HCT116 (cell line): ENCODE results near the gene PIP4K2A. TPM values are rescaled to one million over a fixed set of nuclear protein-coding genes. Genes with fewer than 3 reads are reported as not detected.
A peak's percentile ranks its signal among the peaks of the same experiment; 100 is the strongest.

Experiments
- ATAC-seq: fragments of 200-7000 bp; cut with Tn5 transposase; 2 replicates; pipeline ENCODE4 v1.9.1; 2020; ENCODE audit warnings: mild to moderate bottlenecking, moderate library complexity
- BruUV-seq: library from RNA; stranded (reverse); fragments of 400-500 nt; replicated peaks from 2 replicates; lab custom pipeline; 2021; lab: Mats Ljungman, UMichigan
- CTCF ChIA-PET: fragments of 300-600 bp; sonication (Branson Sonifier 250); formaldehyde crosslinking; loops from one replicate; lab custom pipeline; 2021; ENCODE audit warnings: antibody characterized with exemption; lab: Charles Lee
- POLR2A ChIA-PET: fragments of 300-600, 350-600 bp; sonication (Branson Sonifier 250); formaldehyde crosslinking; loops from one replicate; lab custom pipeline; 2021; ENCODE audit warnings: antibody characterized with exemption; lab: Charles Lee
- RAD21 ChIA-PET, 2 experiments: fragments of 300-600 bp; sonication (Branson Sonifier 250); formaldehyde crosslinking; loops; one replicate each; lab custom pipeline; 2023; ENCODE audit warnings: low total read pairs in 2 of 2; ENCODE audit not compliant: uncharacterized antibody in 2 of 2, unreplicated experiment in 2 of 2, low non-redundant PET in 1 of 2; lab: Charles Lee
- DNase-seq: peaks from one replicate; pipeline ENCODE4 v3.0.0-alpha.2; 2010; ENCODE audit warnings: low read depth, low spot score
- H2AFZ ChIP-seq: fragments of 200-600 bp; shearing (Covaris generic), sonication (generic); 2 replicates; pipeline ENCODE4 v1.6.1; 2017; ENCODE audit warnings: low read depth, mixed run types, mixed read lengths, antibody characterized with exemption, low read length; ENCODE audit not compliant: poor library complexity, severe bottlenecking
- H3K27ac ChIP-seq: 2 replicates; pipeline ENCODE4 v1.5.1; 2012; ENCODE audit warnings: low read depth, low read length
- H3K27me3 ChIP-seq: fragments of 200-600 bp; sonication (generic); 2 replicates; pipeline ENCODE4 v1.6.1; 2016; ENCODE audit warnings: mixed run types, low read length, mixed read lengths; ENCODE audit not compliant: insufficient read depth
- H3K36me3 ChIP-seq, 2 experiments: fragments of 200-500 bp in 1 of 2; fragments of 200-600 bp in 1 of 2; sonication (Bioruptor generic) in 1 of 2; sonication (generic) in 1 of 2; 2 replicates each; pipeline versions ENCODE4 v1.5.1 to v1.6.1; 2014 to 2016; ENCODE audit warnings: low read length in 2 of 2, inconsistent platforms in 1 of 2, mixed read lengths in 1 of 2, mixed run types in 1 of 2; ENCODE audit not compliant: insufficient read depth in 2 of 2, control insufficient read depth in 1 of 2
- H3K4me1 ChIP-seq, 2 experiments: fragments of 200-600 bp in 1 of 2; sonication (generic) in 1 of 2; 2 replicates each; pipeline versions ENCODE4 v1.5.1 to v1.6.1; 2012 to 2017; ENCODE audit warnings: low read length in 2 of 2, inconsistent platforms in 1 of 2, mild to moderate bottlenecking in 1 of 2, mixed read lengths in 1 of 2, mixed run types in 1 of 2, moderate library complexity in 1 of 2; ENCODE audit not compliant: insufficient read depth in 2 of 2, control insufficient read depth in 1 of 2
- H3K4me2 ChIP-seq: fragments of 200-600 bp; sonication (generic); 2 replicates; pipeline ENCODE4 v1.6.1; 2017; ENCODE audit warnings: mixed run types, low read length, mixed read lengths
- H3K4me3 ChIP-seq, 2 experiments: fragments of 200-600 bp in 1 of 2; sonication (generic) in 1 of 2; replicated peaks in 1 of 2; 2 replicates each; pipeline ENCODE4 v1.5.1; 2011 to 2016; ENCODE audit warnings: low read length in 2 of 2, control low read depth in 1 of 2, low read depth in 1 of 2, mild to moderate bottlenecking in 1 of 2, mixed read lengths in 1 of 2, mixed run types in 1 of 2
- H3K79me2 ChIP-seq: fragments of 200-600 bp; sonication (generic); 2 replicates; pipeline ENCODE4 v1.6.1; 2017; ENCODE audit warnings: mild to moderate bottlenecking, mixed run types, low read length, moderate library complexity, mixed read lengths; ENCODE audit not compliant: insufficient read depth
- H3K9ac ChIP-seq: fragments of 200-600 bp; sonication (generic); 2 replicates; pipeline ENCODE4 v1.6.1; 2016; ENCODE audit warnings: low read length, mixed read lengths
- H3K9me2 ChIP-seq: fragments of 200-600 bp; sonication (generic), shearing (Covaris generic); 2 replicates; pipeline ENCODE4 v1.6.1; 2017; ENCODE audit warnings: mixed run types, mild to moderate bottlenecking, moderate library complexity; ENCODE audit not compliant: insufficient read depth
- H3K9me3 ChIP-seq, 2 experiments: fragments of 200-500 bp in 1 of 2; fragments of 200-600 bp in 1 of 2; sonication (Bioruptor generic) in 1 of 2; sonication (generic) in 1 of 2; 2 replicates each; pipeline ENCODE4 v1.6.1; 2014 to 2017; ENCODE audit warnings: low read length in 2 of 2, mixed read lengths in 2 of 2, inconsistent platforms in 1 of 2, low read depth in 1 of 2, mild to moderate bottlenecking in 1 of 2, mixed run types in 1 of 2, moderate library complexity in 1 of 2; ENCODE audit not compliant: control insufficient read depth in 1 of 2, insufficient read depth in 1 of 2
- H4K20me1 ChIP-seq: fragments of 200-600 bp; sonication (generic), shearing (Covaris generic); 2 replicates; pipeline ENCODE4 v1.6.1; 2017; ENCODE audit warnings: mixed run types, mild to moderate bottlenecking, moderate library complexity; ENCODE audit not compliant: insufficient read depth
- ATF3 ChIP-seq: IDR thresholded peaks from 2 replicates; pipeline ENCODE4 v1.6.1; 2012
- CBX3 ChIP-seq: IDR thresholded peaks from 2 replicates; pipeline ENCODE4 v1.6.1; 2012; ENCODE audit warnings: low read depth
- CTCF ChIP-seq, 3 experiments: fragments of 200-600 bp in 1 of 3; sonication (generic) in 1 of 3; IDR thresholded peaks in 2 of 3; conservative IDR thresholded peaks in 1 of 3; 2 replicates each; pipeline ENCODE4 v1.5.1; 2012 to 2017; ENCODE audit warnings: low read depth in 2 of 3, low read length in 2 of 3, antibody characterized with exemption in 1 of 3, borderline replicate concordance in 1 of 3, control low read depth in 1 of 3, mild to moderate bottlenecking in 1 of 3, mixed read lengths in 1 of 3, mixed run types in 1 of 3, moderate library complexity in 1 of 3; ENCODE audit not compliant: insufficient read depth in 1 of 3
- EGR1 ChIP-seq: IDR thresholded peaks from 2 replicates; pipeline ENCODE4 v1.6.1; 2012; ENCODE audit warnings: low read depth
- ELF1 ChIP-seq: IDR thresholded peaks from 2 replicates; pipeline ENCODE4 v1.6.1; 2012; ENCODE audit warnings: low read depth, borderline replicate concordance
- EZH2phosphoT487 ChIP-seq: fragments of 200-600 bp; IDR thresholded peaks from 2 replicates; pipeline ENCODE4 v1.6.1; 2018; ENCODE audit warnings: antibody characterized with exemption, borderline replicate concordance
- FOSL1 ChIP-seq: IDR thresholded peaks from 2 replicates; pipeline ENCODE4 v1.6.1; 2012; ENCODE audit warnings: low read depth
- JUND ChIP-seq: IDR thresholded peaks from 2 replicates; pipeline ENCODE4 v1.6.1; 2012
- POLR2AphosphoS5 ChIP-seq: IDR thresholded peaks from 2 replicates; pipeline ENCODE4 v1.6.1; 2011; ENCODE audit warnings: mild to moderate bottlenecking, low read depth, low read length, moderate library complexity
- RAD21 ChIP-seq: IDR thresholded peaks from 2 replicates; pipeline ENCODE4 v1.6.1; 2012; ENCODE audit warnings: low read depth, mild to moderate bottlenecking
- REST ChIP-seq: IDR thresholded peaks from 2 replicates; pipeline ENCODE4 v1.6.1; 2012; ENCODE audit warnings: low read depth
- SIN3A ChIP-seq: IDR thresholded peaks from 2 replicates; pipeline ENCODE4 v1.6.1; 2012; ENCODE audit warnings: low read depth
- SP1 ChIP-seq: IDR thresholded peaks from 2 replicates; pipeline ENCODE4 v1.6.1; 2012; ENCODE audit warnings: low read depth
- SRF ChIP-seq: IDR thresholded peaks from 2 replicates; pipeline ENCODE4 v1.6.1; 2012; ENCODE audit warnings: low read depth
- TCF7L2 ChIP-seq: IDR thresholded peaks from 2 replicates; pipeline ENCODE4 v1.7.0; 2011; ENCODE audit warnings: borderline replicate concordance, inconsistent platforms; ENCODE audit not compliant: insufficient read depth, insufficient read length; ENCODE audit errors: extremely low read depth
- YY1 ChIP-seq: IDR thresholded peaks from 2 replicates; pipeline ENCODE4 v1.6.1; 2011; ENCODE audit warnings: low read length, low read depth, moderate library complexity, mild to moderate bottlenecking; ENCODE audit not compliant: insufficient replicate concordance; ENCODE audit errors: extremely low read depth
- ZFX ChIP-seq: fragments of 450-650 bp; IDR thresholded peaks from 2 replicates; pipeline ENCODE4 v1.6.1; 2017
- ZNF274 ChIP-seq: fragments of 200-500 bp; sonication (Bioruptor generic); IDR thresholded peaks from 2 replicates; pipeline ENCODE4 v1.6.1; 2014; ENCODE audit warnings: mild to moderate bottlenecking, low read depth, low read length, inconsistent platforms
- intact Hi-C: fragments of 100-400 bp; cut with micrococcal nuclease; formaldehyde crosslinking; loops from 2 replicates; pipeline ENCODE4 v1.10.0; 2022
- total RNA-seq: library from RNA; stranded (reverse); gene quantifications from one replicate; pipeline ENCODE4 v1.2.1, GENCODE V29; 2021; ENCODE audit not compliant: unreplicated experiment

PIP4K2A gene
- total RNA-seq, 1 experiment from 2014 or later = 41.9 TPM

- Histone ChIP-seq H3K27me3 (no peaks in the 10 kb centered on the region), H3K79me2 (no peaks in the 10 kb centered on the region), H3K9me2 (no peaks in the 10 kb centered on the region), H3K4me1 (no peaks in the 10 kb centered on the region), H3K4me3 (no peak overlapping the region), H3K27ac (no peak overlapping the region), H3K36me3 (no peaks in the 10 kb centered on the region), H3K9ac (no peak overlapping the region), H4K20me1 (no peaks in the 10 kb centered on the region), H2AFZ (peak overlapping the region; percentile 47), H3K9me3 (no peaks in the 10 kb centered on the region), H3K4me2 (no peak overlapping the region)
- no TSS peak for BruUV-seq
- DNase-seq = no peak
- ChIA-PET CTCF (no interaction called here), POLR2A (no interaction called here), RAD21 (no interaction called here)
- no peak for ATAC-seq
- TF ChIP-seq CBX3 = no peak
- TF ChIP-seq SIN3A = no peak
- no peak for TF ChIP-seq CTCF (IDR thresholded peaks at IDR 0.05 in 2 of 3, conservative IDR thresholded peaks at IDR 0.05 in 1 of 3; ENCODE audit: borderline replicate concordance in 1 of 3, insufficient read depth in 1 of 3, low read depth in 2 of 3, low read length in 2 of 3)
- no peak for TF ChIP-seq SRF
- no peak for TF ChIP-seq ATF3
- no peak for TF ChIP-seq RAD21
- TF ChIP-seq ZNF274 = no peak
- TF ChIP-seq TCF7L2 = no peak
- no peak for TF ChIP-seq ZFX
- no peak for TF ChIP-seq YY1
- no peak for TF ChIP-seq POLR2AphosphoS5
- TF ChIP-seq FOSL1 = no peak
- no peak for TF ChIP-seq REST
- TF ChIP-seq SP1 = no peak
- TF ChIP-seq ELF1 = no peak
- TF ChIP-seq JUND = no peak
- no peak for TF ChIP-seq EGR1
- no peak for TF ChIP-seq EZH2phosphoT487
- intact Hi-C loops = no loop called here
Measured at GRCh38 chr10:22720667-22721066, 6.3 kb upstream of the PIP4K2A start.
